Stomach (tissue), 4 donors: ENCODE measurements around the gene STX1B.

Experiments used
- EP300 ChIP-seq: sonication (generic); formaldehyde crosslinking; IDR thresholded peaks from one replicate; pipeline ENCODE4 v1.6.1; 2017; ENCODE audit warnings: antibody characterized with exemption
- POLR2AphosphoS5 ChIP-seq, 3 donors: sonication (generic); formaldehyde crosslinking; IDR thresholded peaks; one replicate each; pipeline ENCODE4 v1.6.1; 2016; ENCODE audit warnings: antibody characterized with exemption in 3 of 3

GRCh38 chr16:31023627-31024226 is 13.3 kb upstream of the STX1B start:
- no peak for TF ChIP-seq POLR2AphosphoS5 (IDR thresholded peaks at IDR 0.05)
- no peak for TF ChIP-seq EP300
